H1 (cell line): Measurements from ENCODE around the gene BRPF1. TPM values are rescaled to one million over a fixed set of nuclear protein-coding genes. Genes with fewer than 3 reads are reported as not detected.
A peak's percentile ranks its signal among the peaks of the same experiment; 100 is the strongest.

Experiments used
- CTCF ChIA-PET: fragments of 300-600 bp; sonication (Branson Sonifier 250); formaldehyde crosslinking; loops from one replicate; lab custom pipeline; 2021; ENCODE audit not compliant: partially characterized antibody; lab: Charles Lee
- POLR2A ChIA-PET: fragments of 300-600 bp; sonication (Branson Sonifier 250); formaldehyde crosslinking; loops from one replicate; lab custom pipeline; 2021; ENCODE audit warnings: inconsistent platforms; ENCODE audit not compliant: partially characterized antibody; lab: Charles Lee
- DNase-seq, 2 experiments: peaks; one replicate each; pipeline versions ENCODE4 v3.0.0 to v3.0.0-alpha.2; 2010 to 2022; ENCODE audit warnings: low spot score in 2 of 2, low read depth in 1 of 2, mixed read lengths in 1 of 2
- FAIRE-seq: peaks from 2 replicates; lab custom pipeline; 2011; peaks lifted over from hg19 to GRCh38; lab: Jason Lieb, UNC
- H2AFZ ChIP-seq: 2 replicates; pipeline ENCODE4 v1.8.1; 2012; ENCODE audit warnings: low read length, inconsistent platforms
- H2AK5ac ChIP-seq: 2 replicates; pipeline ENCODE4 v1.6.1; 2013; ENCODE audit warnings: low read depth, low read length
- H2BK120ac ChIP-seq: replicated peaks from 2 replicates; pipeline ENCODE3; 2013; ENCODE audit warnings: low read depth, low read length, inconsistent platforms
- H2BK12ac ChIP-seq: 2 replicates; pipeline ENCODE4 v1.6.1; 2013; ENCODE audit warnings: low read depth, low read length
- H2BK15ac ChIP-seq: 2 replicates; pipeline ENCODE4 v1.6.1; 2013; ENCODE audit warnings: low read length
- H2BK20ac ChIP-seq: 2 replicates; pipeline ENCODE4 v1.6.1; 2013; ENCODE audit warnings: low read length
- H2BK5ac ChIP-seq: 2 replicates; pipeline ENCODE4 v1.6.1; 2013; ENCODE audit warnings: low read depth, low read length
- H3K14ac ChIP-seq: 2 replicates; pipeline ENCODE4 v1.6.1; 2013; ENCODE audit warnings: inconsistent platforms; ENCODE audit not compliant: insufficient read length
- H3K18ac ChIP-seq: 2 replicates; pipeline ENCODE4 v1.6.1; 2013; ENCODE audit warnings: low read length; ENCODE audit errors: extremely low read depth
- H3K23ac ChIP-seq: 2 replicates; pipeline ENCODE4 v1.6.1; 2013; ENCODE audit warnings: inconsistent platforms; ENCODE audit not compliant: insufficient read length
- H3K23me2 ChIP-seq: 2 replicates; pipeline ENCODE4 v1.6.1; 2013; ENCODE audit warnings: low read depth, low read length
- H3K27ac ChIP-seq: 2 replicates; pipeline ENCODE4 v1.6.1; 2011; ENCODE audit warnings: low read depth, low read length, inconsistent platforms
- H3K27me3 ChIP-seq, 4 experiments: replicated peaks in 1 of 4; 1 replicate in 1 of 4; 2 replicates in 3 of 4; pipeline versions ENCODE4 v1.6.1 to v1.8.1; 2011 to 2013; ENCODE audit warnings: low read length in 3 of 4, mild to moderate bottlenecking in 3 of 4, inconsistent platforms in 2 of 4, mixed read lengths in 2 of 4, moderate library complexity in 1 of 4; ENCODE audit not compliant: control insufficient read depth in 3 of 4, insufficient read depth in 3 of 4; ENCODE audit errors: extremely low read depth in 1 of 4
- H3K36me3 ChIP-seq, 4 experiments: 2 replicates each; pipeline versions ENCODE4 v1.6.1 to v1.8.1; 2011 to 2013; ENCODE audit warnings: mild to moderate bottlenecking in 4 of 4, low read length in 3 of 4, moderate library complexity in 2 of 4, control low read depth in 1 of 4, inconsistent platforms in 1 of 4; ENCODE audit not compliant: insufficient read depth in 4 of 4, control insufficient read depth in 2 of 4
- H3K4ac ChIP-seq: replicated peaks from 2 replicates; pipeline ENCODE3; 2013; ENCODE audit warnings: low read length, low read depth, mixed read lengths, inconsistent platforms; ENCODE audit not compliant: insufficient read length
- H3K4me1 ChIP-seq, 4 experiments: replicated peaks in 1 of 4; 1 replicate in 1 of 4; 2 replicates in 3 of 4; pipeline versions ENCODE4 v1.6.1 to v1.8.1; 2011 to 2013; ENCODE audit warnings: low read length in 3 of 4, inconsistent platforms in 2 of 4, mixed read lengths in 1 of 4; ENCODE audit not compliant: insufficient read depth in 4 of 4, control insufficient read depth in 3 of 4
- H3K4me2 ChIP-seq, 2 experiments: 2 replicates each; pipeline versions ENCODE4 v1.6.1 to v1.8.1; 2011 to 2013; ENCODE audit warnings: low read depth in 2 of 2, low read length in 2 of 2, control low read depth in 1 of 2, inconsistent platforms in 1 of 2, mild to moderate bottlenecking in 1 of 2; ENCODE audit not compliant: insufficient read depth in 1 of 2
- H3K4me3 ChIP-seq, 4 experiments: fragments of 200-600, 300-600 bp in 1 of 4; sonication (generic), shearing (Covaris generic), sonication (Bioruptor Twin) in 1 of 4; 2 replicates each; pipeline versions ENCODE4 v1.5.1 to v1.8.1; 2011 to 2016; ENCODE audit warnings: low read length in 4 of 4, low read depth in 3 of 4, control low read depth in 2 of 4, inconsistent platforms in 2 of 4, mild to moderate bottlenecking in 2 of 4, mixed read lengths in 1 of 4, moderate library complexity in 1 of 4; ENCODE audit not compliant: insufficient read depth in 2 of 4; ENCODE audit errors: extremely low read depth in 1 of 4
- H3K56ac ChIP-seq: replicated peaks from 2 replicates; pipeline ENCODE3; 2013; ENCODE audit warnings: low read depth, mild to moderate bottlenecking, mixed read lengths, low read length, inconsistent platforms; ENCODE audit not compliant: insufficient read length
- H3K79me1 ChIP-seq: 2 replicates; pipeline ENCODE4 v1.6.1; 2013; ENCODE audit warnings: low read depth, low read length, control low read depth
- H3K79me2 ChIP-seq, 2 experiments: 2 replicates each; pipeline versions ENCODE4 v1.6.1 to v1.8.1; 2012 to 2013; ENCODE audit warnings: low read length in 2 of 2, mild to moderate bottlenecking in 2 of 2, inconsistent platforms in 1 of 2; ENCODE audit not compliant: insufficient read depth in 2 of 2, control insufficient read depth in 1 of 2
- H3K9ac ChIP-seq, 4 experiments: replicated peaks in 1 of 4; 1 replicate in 1 of 4; 2 replicates in 3 of 4; pipeline versions ENCODE4 v1.6.1 to v1.8.1; 2011 to 2013; ENCODE audit warnings: low read depth in 3 of 4, low read length in 3 of 4, control low read depth in 2 of 4, mild to moderate bottlenecking in 2 of 4, moderate library complexity in 2 of 4, inconsistent platforms in 1 of 4; ENCODE audit errors: extremely low read depth in 1 of 4
- H3K9me3 ChIP-seq, 2 experiments: 2 replicates each; pipeline versions ENCODE4 v1.6.1 to v1.8.1; 2012 to 2013; ENCODE audit warnings: mild to moderate bottlenecking in 2 of 2, moderate library complexity in 2 of 2, control low read depth in 1 of 2, inconsistent platforms in 1 of 2, low read depth in 1 of 2, low read length in 1 of 2, mixed read lengths in 1 of 2; ENCODE audit not compliant: insufficient read depth in 2 of 2
- H4K20me1 ChIP-seq, 2 experiments: replicated peaks in 1 of 2; 2 replicates each; pipeline versions ENCODE3 to v1.8.1; 2011 to 2013; ENCODE audit warnings: inconsistent platforms in 2 of 2, low read length in 2 of 2, mild to moderate bottlenecking in 1 of 2; ENCODE audit not compliant: insufficient read depth in 2 of 2, control insufficient read depth in 1 of 2
- H4K5ac ChIP-seq: 2 replicates; pipeline ENCODE4 v1.6.1; 2013; ENCODE audit warnings: low read length, low read depth, mixed read lengths, inconsistent platforms; ENCODE audit not compliant: insufficient read length
- H4K8ac ChIP-seq: 2 replicates; pipeline ENCODE4 v1.8.0; 2013; ENCODE audit warnings: mild to moderate bottlenecking, moderate library complexity, low read length, inconsistent platforms; ENCODE audit not compliant: insufficient read depth; ENCODE audit errors: extremely low read depth
- H4K91ac ChIP-seq: replicated peaks from 2 replicates; pipeline ENCODE3; 2013; ENCODE audit warnings: low read length, mixed read lengths, inconsistent platforms; ENCODE audit not compliant: insufficient read length
- CBX5 ChIP-seq: fragments of 300-800, 300-1000 bp; sonication (generic); IDR thresholded peaks from 2 replicates; pipeline ENCODE4 v1.7.1; 2016; ENCODE audit warnings: antibody characterized with exemption, low read length, low read depth
- CREB1 ChIP-seq: IDR thresholded peaks from 2 replicates; pipeline ENCODE4 v1.6.1; 2012; ENCODE audit warnings: inconsistent platforms
- E2F6 ChIP-seq: IDR thresholded peaks from 2 replicates; pipeline ENCODE4 v1.6.1; 2012; ENCODE audit warnings: inconsistent platforms
- FOSL1 ChIP-seq: IDR thresholded peaks from 2 replicates; pipeline ENCODE4 v1.6.1; 2011; ENCODE audit warnings: mild to moderate bottlenecking, low read depth, low read length, moderate library complexity; ENCODE audit not compliant: insufficient read depth
- HDAC6 ChIP-seq: IDR thresholded peaks from one replicate; pipeline ENCODE4 v1.7.1; 2012; ENCODE audit warnings: low read depth, mild to moderate bottlenecking, inconsistent platforms, low read length, moderate library complexity
- JUN ChIP-seq: IDR thresholded peaks from 2 replicates; pipeline ENCODE4 v1.6.1; 2011; ENCODE audit warnings: low read depth, mild to moderate bottlenecking, improper control_type of control experiment, low read length
- MAX ChIP-seq: IDR thresholded peaks from 2 replicates; pipeline ENCODE4 v1.6.1; 2012; ENCODE audit warnings: inconsistent platforms
- RNF2 ChIP-seq: fragments of 200-900, 300-1000 bp; sonication (generic); IDR thresholded peaks from 2 replicates; pipeline ENCODE4 v1.7.1; 2016; ENCODE audit warnings: borderline replicate concordance, low read depth, mild to moderate bottlenecking, antibody characterized with exemption, low read length; ENCODE audit not compliant: poor library complexity, severe bottlenecking; ENCODE audit errors: missing control alignments
- TEAD4 ChIP-seq: IDR thresholded peaks from 2 replicates; pipeline ENCODE4 v1.6.1; 2012; ENCODE audit warnings: low read depth, low read length, inconsistent platforms, mixed read lengths
- USF2 ChIP-seq: IDR thresholded peaks from 2 replicates; pipeline ENCODE4 v1.6.1; 2011; ENCODE audit warnings: low read length, improper control_type of control experiment
- YY1 ChIP-seq: IDR thresholded peaks from 2 replicates; pipeline ENCODE4 v1.6.1; 2011; ENCODE audit warnings: low read depth, mild to moderate bottlenecking, low read length
- WGBS, 2 experiments: shearing (Covaris generic) in 1 of 2; methylation state at CpG; one replicate each; pipeline versions ENCODE4 v1.1.6 to v1.1.7; 2013 to 2015; ENCODE audit warnings: low lambda C conversion rate in 2 of 2, mixed read lengths in 2 of 2, inconsistent platforms in 1 of 2, low coverage in 1 of 2, missing lambda C conversion rate in 1 of 2; ENCODE audit not compliant: insufficient replicate concordance in 2 of 2, insufficient coverage in 1 of 2, insufficient read length in 1 of 2; ENCODE audit errors: extremely low coverage in 1 of 2, missing lambda C conversion rate in 1 of 2; 5-methylcytosine and 5-hydroxymethylcytosine counted together
- polyA plus RNA-seq, 7 experiments: library from polyadenylated mRNA; depleted of rRNA in 3 of 7; stranded (reverse) in 5 of 7; unstranded in 2 of 7; fragments of >200 nt in 5 of 7; fragments of 200-250 nt in 2 of 7; gene quantifications; 1 replicate in 5 of 7; 2 replicates in 1 of 7; 4 replicates in 1 of 7; pipeline versions ENCODE4 v1.2.1 to v1.2.3, GENCODE V29; 2011 to 2013; ENCODE audit warnings: missing spikeins in 2 of 7, mixed read lengths in 2 of 7
- total RNA-seq: library from RNA; stranded (reverse); fragmentation: NEBNext Ultra II Directional; extraction: Animal tissue kit (Norgen Biotek cat#: 25700); gene quantifications from 2 replicates; pipeline ENCODE4 v1.2.1, GENCODE V29; 2021

The BRPF1 gene
- total and polyA plus RNA-seq, 2 of the 8 experiments (the other 6 are each of a cell fraction or from before 2014, with no cell fraction given) = 11.3 to 21.7 TPM

DNA sequence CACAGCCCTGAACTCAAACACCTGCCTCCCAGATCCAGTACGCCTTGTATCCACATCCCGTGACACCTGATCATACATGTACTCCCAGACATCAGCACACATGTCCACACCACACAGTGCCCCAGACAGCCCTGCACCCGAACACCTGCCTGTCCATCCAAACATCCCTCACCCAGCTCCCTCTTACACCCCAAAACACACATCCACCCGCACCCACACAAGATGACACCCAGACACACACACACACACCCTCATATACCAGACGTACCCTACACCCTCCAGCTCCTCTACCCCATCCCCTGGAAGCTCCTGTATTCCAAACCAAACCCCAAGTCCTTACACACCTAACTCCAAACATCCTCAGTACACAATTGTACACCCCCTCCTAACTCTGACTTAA, 37.5 kb downstream of the BRPF1 start:
- no peak overlapping the region for H3K27ac ChIP-seq
- no peak overlapping the region for H3K4ac ChIP-seq
- no peak overlapping the region for H2AFZ ChIP-seq
- no peaks in the 10 kb centered on the region for H3K36me3 ChIP-seq
- H3K23ac ChIP-seq = no peak overlapping the region
- H3K14ac ChIP-seq = no peak overlapping the region
- H2AK5ac ChIP-seq = no peak overlapping the region
- peaks cover 1 to 28% (median 23%) of the 10 kb centered on the region in 4 experiments; a peak in 6 of 7 replicates for H3K27me3 ChIP-seq
- no peak overlapping the region for H4K5ac ChIP-seq
- no peak overlapping the region for H2BK20ac ChIP-seq
- peak overlapping the region in 1 of 4 experiments; percentile 21; a peak in 1 of 7 replicates for H3K9ac ChIP-seq
- H3K9me3 ChIP-seq = no peaks in the 10 kb centered on the region
- no peaks in the 10 kb centered on the region for H3K79me1 ChIP-seq
- CTCF ChIA-PET = interaction anchor here (0.6 to 1.6 kb wide), 5 partner anchors 13 to 399 kb away, joined by 3 to 5 read pairs (median 3); no protein-coding TSS in a partner anchor
- no peak overlapping the region for H4K8ac ChIP-seq
- peaks cover 7% of the 10 kb centered on the region for H3K23me2 ChIP-seq
- no peak overlapping the region for H2BK120ac ChIP-seq
- peaks cover 0 to 3% of the 10 kb centered on the region in 2 experiments for H4K20me1 ChIP-seq
- WGBS, 2 experiments = 80% methylated on average over 5 of the region's 5 CpGs; no CpG with 5 or more reads in 1 of the 2 experiments
- no peak for FAIRE-seq
- H2BK5ac ChIP-seq = no peak overlapping the region
- no peak for DNase-seq
- no peak overlapping the region for H3K18ac ChIP-seq
- no peak overlapping the region for H2BK12ac ChIP-seq
- peak overlapping the region; percentile 69 to 79 for H3K4me2 ChIP-seq
- no peak overlapping the region for H2BK15ac ChIP-seq
- POLR2A ChIA-PET = interaction anchor here (1.0 to 5.2 kb wide), 6 partner anchors 9 to 40 kb away, joined by 3 to 43 read pairs (median 8); partner anchors contain the start of genes ARPC4, OGG1 and TADA3
- no peak overlapping the region for H3K56ac ChIP-seq
- no peaks in the 10 kb centered on the region for H3K79me2 ChIP-seq
- no peak overlapping the region for H4K91ac ChIP-seq
- peak overlapping the region; percentile 50 to 68 (median 52); a peak in 5 of 8 replicates for H3K4me3 ChIP-seq
- H3K4me1 ChIP-seq = peaks cover 0 to 10% (median 2%) of the 10 kb centered on the region in 4 experiments; a peak in 1 of 7 replicates
- TF ChIP-seq USF2 = no peak
- TF ChIP-seq CBX5 = no peak
- TF ChIP-seq CREB1 = no peak
- TF ChIP-seq HDAC6 = no peak
- TF ChIP-seq RNF2 = no peak
- TF ChIP-seq TEAD4 = no peak
- no peak for TF ChIP-seq FOSL1
- TF ChIP-seq YY1 = no peak
- TF ChIP-seq MAX = no peak
- TF ChIP-seq JUN = no peak
- no peak for TF ChIP-seq E2F6
